Immature natural killer cell (primary cell): ENCODE measurements around the gene EMILIN2. TPM values are rescaled to one million over a fixed set of nuclear protein-coding genes. Genes with fewer than 3 reads are reported as not detected.
A peak's percentile ranks its signal among the peaks of the same experiment; 100 is the strongest.
"Not testable (repeated sequence)": the region's sequence is repeated elsewhere in the genome, so short reads cannot be mapped to it uniquely, and the experiment has no call there.

Source experiments
- DNase-seq, 3 donors: peaks; one replicate each; pipeline ENCODE4 v3.0.0; 2022; ENCODE audit warnings: mixed read lengths in 1 of 3
- H3K27ac Mint-ChIP-seq, 6 donors: one replicate each; pipeline ENCODE4 v1.8.0; 2020; ENCODE audit warnings: mixed read lengths in 6 of 6, mild to moderate bottlenecking in 5 of 6, inconsistent platforms in 4 of 6, moderate library complexity in 3 of 6
- H3K27me3 Mint-ChIP-seq, 3 donors: one replicate each; pipeline ENCODE4 v1.8.0; 2020 to 2021; ENCODE audit warnings: low read depth in 3 of 3, mild to moderate bottlenecking in 3 of 3, mixed read lengths in 3 of 3, moderate library complexity in 3 of 3, inconsistent platforms in 1 of 3
- H3K36me3 Mint-ChIP-seq, 3 donors: one replicate each; pipeline ENCODE4 v1.8.0; 2020; ENCODE audit warnings: mixed read lengths in 3 of 3, inconsistent platforms in 2 of 3, mild to moderate bottlenecking in 2 of 3
- H3K4me1 Mint-ChIP-seq, 2 donors: one replicate each; pipeline ENCODE4 v1.8.0; 2020; ENCODE audit warnings: inconsistent platforms in 2 of 2, mild to moderate bottlenecking in 2 of 2, mixed read lengths in 2 of 2, moderate library complexity in 1 of 2
- H3K4me3 Mint-ChIP-seq, 5 donors: one replicate each; pipeline ENCODE4 v1.8.0; 2020; ENCODE audit warnings: mild to moderate bottlenecking in 5 of 5, mixed read lengths in 5 of 5, inconsistent platforms in 3 of 5, moderate library complexity in 3 of 5
- H3K9me3 Mint-ChIP-seq, 6 donors: one replicate each; pipeline ENCODE4 v1.8.0; 2020; ENCODE audit warnings: mild to moderate bottlenecking in 6 of 6, mixed read lengths in 6 of 6, inconsistent platforms in 4 of 6, moderate library complexity in 3 of 6
- polyA plus RNA-seq, 3 donors: library from polyadenylated mRNA; unstranded; fragments of 300-500 nt; fragmentation: Illumina TruSeq; gene quantifications; one replicate each; pipeline ENCODE4 v1.2.3, GENCODE V29; 2021

The EMILIN2 gene
- polyA plus RNA-seq, 3 donors from 2014 or later: 3.4 to 9.3 (median 4.4) TPM

- Mint-ChIP-seq H3K4me3 (no peak overlapping the region), H3K27ac (no peak overlapping the region), H3K4me1 (peaks cover 14 to 15% of the 10 kb centered on the region in 2 donors), H3K9me3 (no peaks in the 10 kb centered on the region), H3K36me3 (peaks cover 0 to 5% (median 4%) of the 10 kb centered on the region in 3 donors), H3K27me3 (peaks cover 2 to 24% (median 8%) of the 10 kb centered on the region in 3 donors)
- no peak for DNase-seq
Observed at GRCh38 chr18:2851771-2852170, 5.0 kb downstream of the EMILIN2 start.

- not testable (repeated sequence) for H3K9me3 Mint-ChIP-seq, DNase-seq, H3K27ac Mint-ChIP-seq, H3K4me3 Mint-ChIP-seq, H3K36me3 Mint-ChIP-seq
- Mint-ChIP-seq H3K4me1 (peaks cover 13 to 14% of the 10 kb centered on the region in 2 donors), H3K27me3 (peaks cover 2 to 24% (median 8%) of the 10 kb centered on the region in 3 donors)
Observed at GRCh38 chr18:2852460-2852859, 5.7 kb downstream of the EMILIN2 start.

DNA sequence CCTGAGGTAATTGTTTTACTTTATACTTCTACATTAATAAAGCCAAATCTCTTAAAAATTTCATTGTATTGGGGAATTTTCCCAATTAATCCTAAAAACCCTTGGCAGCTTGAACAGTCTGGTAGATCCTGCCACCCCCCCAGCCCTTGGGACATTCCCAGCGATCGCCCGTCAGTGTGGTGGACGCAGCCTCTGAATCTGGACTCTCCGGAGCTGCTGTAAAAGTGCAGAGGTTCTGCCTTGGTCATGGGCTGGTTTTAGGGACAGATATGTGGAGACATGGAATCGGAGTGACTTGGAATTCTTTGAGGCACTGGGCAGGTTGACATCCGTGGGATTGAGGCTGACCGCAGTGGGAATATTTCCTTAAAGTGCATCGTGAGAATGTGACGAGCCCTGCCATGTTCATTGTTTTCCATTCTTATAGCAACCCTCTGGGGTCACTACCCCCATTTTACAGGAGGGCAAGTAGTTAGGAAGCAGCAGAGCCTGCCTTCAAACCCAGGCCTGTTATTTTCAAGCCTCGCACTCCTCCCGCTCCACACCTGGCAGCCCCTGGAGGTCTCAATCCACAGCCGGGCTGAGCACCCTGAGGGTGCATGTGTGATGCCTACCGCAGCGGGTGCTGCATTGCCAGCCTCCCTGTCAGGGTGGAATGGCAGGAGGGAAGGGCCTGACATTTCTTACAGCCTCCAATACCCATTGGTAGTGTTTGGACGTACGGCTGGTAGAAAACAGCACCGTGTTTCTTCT is 6.5 kb downstream of the EMILIN2 start:
- Mint-ChIP-seq H3K4me1 (peaks cover 5 to 7% of the 10 kb centered on the region in 2 donors), H3K27me3 (peaks cover 0 to 17% (median 5%) of the 10 kb centered on the region in 3 donors), H3K27ac (no peak overlapping the region), H3K4me3 (no peak overlapping the region), H3K9me3 (no peaks in the 10 kb centered on the region), H3K36me3 (peaks cover 0 to 5% (median 4%) of the 10 kb centered on the region in 3 donors)
- DNase-seq: no peak

- Mint-ChIP-seq H3K27ac (no peak overlapping the region), H3K27me3 (peaks cover 0 to 9% (median 1%) of the 10 kb centered on the region in 3 donors)
Observed at GRCh38 chr18:2853926-2854664, 7.3 kb downstream of the EMILIN2 start.

GRCh38 chr18:2854875-2855274 is 8.1 kb downstream of the EMILIN2 start:
- no peak for DNase-seq
- Mint-ChIP-seq H3K4me1 (no peaks in the 10 kb centered on the region), H3K9me3 (peaks cover 0 to 2% (median 0%) of the 10 kb centered on the region in 6 donors), H3K27me3 (peaks cover 0 to 4% (median 1%) of the 10 kb centered on the region in 3 donors), H3K36me3 (peaks cover 0 to 9% (median 7%) of the 10 kb centered on the region in 3 donors), H3K4me3 (no peak overlapping the region), H3K27ac (no peak overlapping the region)

More at GRCh38 chr18:2853926-2854664, 7.3 kb downstream of the EMILIN2 start:
- no peaks in the 10 kb centered on the region for H3K9me3 Mint-ChIP-seq
- no peak for DNase-seq
- H3K36me3 Mint-ChIP-seq: peaks cover 0 to 5% (median 4%) of the 10 kb centered on the region in 3 donors
- H3K4me3 Mint-ChIP-seq: no peak overlapping the region
- H3K4me1 Mint-ChIP-seq: peaks cover 0 to under 1% of the 10 kb centered on the region in 2 donors

GRCh38 chr18:2855560-2856350 is 8.9 kb downstream of the EMILIN2 start:
- Mint-ChIP-seq H3K4me1 (no peaks in the 10 kb centered on the region), H3K9me3 (peaks cover 0 to 4% (median 0%) of the 10 kb centered on the region in 6 donors), H3K27me3 (peaks cover 0 to 2% (median 1%) of the 10 kb centered on the region in 3 donors), H3K36me3 (peaks cover 0 to 8% (median 6%) of the 10 kb centered on the region in 3 donors), H3K4me3 (no peak overlapping the region), H3K27ac (no peak overlapping the region)
- DNase-seq: no peak

GRCh38 chr18:2856547-2857170 is 9.9 kb downstream of the EMILIN2 start:
- Mint-ChIP-seq H3K4me3 (no peak overlapping the region), H3K27ac (no peak overlapping the region), H3K27me3 (peaks cover 0 to 1% (median 0%) of the 10 kb centered on the region in 3 donors), H3K36me3 (peaks cover 0 to 6% (median 4%) of the 10 kb centered on the region in 3 donors), H3K9me3 (peaks cover 0 to 4% (median 0%) of the 10 kb centered on the region in 6 donors), H3K4me1 (no peaks in the 10 kb centered on the region)
- DNase-seq: no peak

DNA sequence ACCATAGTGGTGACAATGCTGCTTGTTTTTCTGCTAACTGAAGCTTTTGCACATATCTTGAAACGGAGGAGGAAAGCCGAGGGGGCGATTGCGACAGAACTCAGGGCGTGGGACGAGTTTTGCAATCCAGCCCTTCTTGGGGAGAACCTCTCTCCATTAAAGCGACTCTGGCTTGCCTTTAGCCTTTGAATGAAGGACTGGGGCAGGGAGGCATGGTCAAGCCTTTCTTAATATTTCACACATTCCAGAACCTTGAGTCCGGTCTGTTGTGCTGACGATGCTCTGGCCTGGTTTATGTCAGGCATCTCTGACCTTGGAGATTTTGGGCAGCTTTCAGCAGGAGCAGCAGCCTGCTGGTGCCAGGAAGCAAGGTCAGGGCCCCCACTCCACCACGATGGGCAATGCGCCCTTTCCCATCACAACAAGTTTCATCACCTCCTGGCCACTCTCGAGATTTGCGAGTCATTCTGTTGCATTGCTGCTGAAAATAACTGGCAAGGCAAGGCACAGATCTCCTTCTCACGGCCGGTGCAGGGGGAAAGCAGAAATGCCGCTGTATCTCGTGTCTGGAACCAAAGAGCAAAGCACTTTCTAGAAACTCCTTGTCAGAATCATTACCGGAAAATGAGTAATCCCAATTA is 10.8 kb downstream of the EMILIN2 start:
- Mint-ChIP-seq H3K36me3 (peaks cover 0 to 6% (median 4%) of the 10 kb centered on the region in 3 donors), H3K9me3 (peaks cover 0 to 7% (median 0%) of the 10 kb centered on the region in 6 donors), H3K4me3 (no peak overlapping the region), H3K27ac (no peak overlapping the region), H3K27me3 (peaks cover 1 to 4% (median 3%) of the 10 kb centered on the region in 3 donors), H3K4me1 (no peaks in the 10 kb centered on the region)
- no peak for DNase-seq

- not testable (repeated sequence) for DNase-seq, H3K4me1 Mint-ChIP-seq, H3K27ac Mint-ChIP-seq, H3K36me3 Mint-ChIP-seq, H3K4me3 Mint-ChIP-seq, H3K27me3 Mint-ChIP-seq, H3K9me3 Mint-ChIP-seq
Observed at GRCh38 chr18:2860397-2860796, 13.6 kb downstream of the EMILIN2 start.

DNA sequence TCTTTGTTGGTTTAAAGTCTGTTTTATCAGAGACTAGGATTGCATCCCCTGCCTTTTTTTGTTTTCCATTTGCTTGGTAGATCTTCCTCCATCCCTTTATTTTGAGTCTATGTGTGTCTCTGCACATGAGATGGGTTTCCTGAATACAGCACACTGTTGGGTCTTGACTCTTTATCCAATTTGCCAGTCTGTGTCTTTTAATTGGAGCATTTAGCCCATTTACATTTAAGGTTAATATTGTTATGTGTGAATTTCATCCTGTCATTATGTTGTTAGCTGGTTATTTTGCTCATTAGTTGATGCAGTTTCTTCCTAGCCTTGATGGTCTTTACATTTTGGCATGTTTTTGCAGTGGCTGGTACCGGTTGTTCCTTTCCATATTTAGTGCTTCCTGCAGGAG is 17.2 kb downstream of the EMILIN2 start:
- not testable (repeated sequence) for H3K27ac Mint-ChIP-seq, H3K4me3 Mint-ChIP-seq, H3K9me3 Mint-ChIP-seq, DNase-seq, H3K27me3 Mint-ChIP-seq, H3K36me3 Mint-ChIP-seq, H3K4me1 Mint-ChIP-seq

- not testable (repeated sequence) for H3K4me3 Mint-ChIP-seq, H3K4me1 Mint-ChIP-seq, H3K9me3 Mint-ChIP-seq, DNase-seq, H3K36me3 Mint-ChIP-seq
- Mint-ChIP-seq H3K27ac (peak overlapping the region in 1 of 6 donors; percentile 29), H3K27me3 (peaks cover 0 to 11% (median 10%) of the 10 kb centered on the region in 3 donors)
Observed at GRCh38 chr18:2866465-2866864, 19.7 kb downstream of the EMILIN2 start.

DNA sequence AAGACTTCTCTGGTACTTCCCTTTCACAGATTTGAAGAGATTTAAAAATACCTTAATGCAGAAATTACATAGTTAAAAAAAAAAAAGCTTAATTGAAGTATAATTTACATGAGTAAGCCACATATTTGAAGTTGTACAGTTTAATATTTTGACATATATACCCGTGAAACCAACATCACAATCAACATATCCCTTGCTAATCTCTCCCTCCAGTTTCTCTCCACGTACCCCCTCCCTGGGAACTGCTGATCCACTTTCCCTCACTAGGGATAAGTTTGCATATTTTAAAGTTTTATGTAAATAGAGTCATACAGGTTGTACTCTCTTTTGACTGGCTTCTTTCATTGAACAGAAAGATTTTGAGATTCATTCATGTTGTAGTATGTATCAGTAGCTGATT is 22.4 kb downstream of the EMILIN2 start:
- Mint-ChIP-seq H3K9me3 (peaks cover 0 to 2% (median 0%) of the 10 kb centered on the region in 6 donors), H3K4me3 (no peak overlapping the region), H3K27ac (no peak overlapping the region), H3K27me3 (peaks cover 0 to 6% (median 3%) of the 10 kb centered on the region in 3 donors), H3K36me3 (peaks cover 0 to 5% (median 0%) of the 10 kb centered on the region in 3 donors), H3K4me1 (no peaks in the 10 kb centered on the region)
- DNase-seq: no peak
